ENCODE results near the gene KNDC1.

DNA sequence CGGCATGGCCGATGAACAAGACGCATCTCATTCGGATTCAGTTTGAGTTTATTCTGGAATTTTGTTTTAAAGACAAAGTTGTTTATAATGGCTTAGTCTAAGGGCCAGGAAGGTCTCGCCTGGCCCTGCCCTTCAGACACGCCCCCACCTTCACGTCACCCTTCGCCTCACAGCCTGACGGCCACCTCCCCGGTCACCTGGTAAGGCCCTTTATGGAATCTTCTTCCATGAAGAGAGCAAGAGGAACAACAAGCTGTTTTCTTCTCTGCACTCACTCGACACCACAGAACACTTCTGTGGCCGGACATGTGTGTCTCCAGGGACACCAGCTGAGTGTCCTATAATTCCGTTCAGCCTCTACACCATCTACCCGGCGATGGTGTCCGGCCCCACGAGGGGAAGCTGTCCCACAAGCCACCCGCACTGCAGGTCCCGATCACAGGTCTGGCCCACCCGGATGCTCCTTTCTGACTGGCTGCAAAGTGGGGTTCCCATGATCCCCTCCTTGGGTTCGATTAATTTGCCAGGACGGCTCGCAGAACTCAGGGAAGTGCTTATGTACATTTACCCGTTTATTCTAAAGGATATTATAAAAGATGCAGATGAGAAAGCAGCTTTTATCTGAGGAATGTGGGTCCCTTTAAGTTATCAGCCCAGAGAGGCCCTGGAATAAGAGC is 17.4 kb upstream of the KNDC1 start:
- TF ChIP-seq, protein P1, sequence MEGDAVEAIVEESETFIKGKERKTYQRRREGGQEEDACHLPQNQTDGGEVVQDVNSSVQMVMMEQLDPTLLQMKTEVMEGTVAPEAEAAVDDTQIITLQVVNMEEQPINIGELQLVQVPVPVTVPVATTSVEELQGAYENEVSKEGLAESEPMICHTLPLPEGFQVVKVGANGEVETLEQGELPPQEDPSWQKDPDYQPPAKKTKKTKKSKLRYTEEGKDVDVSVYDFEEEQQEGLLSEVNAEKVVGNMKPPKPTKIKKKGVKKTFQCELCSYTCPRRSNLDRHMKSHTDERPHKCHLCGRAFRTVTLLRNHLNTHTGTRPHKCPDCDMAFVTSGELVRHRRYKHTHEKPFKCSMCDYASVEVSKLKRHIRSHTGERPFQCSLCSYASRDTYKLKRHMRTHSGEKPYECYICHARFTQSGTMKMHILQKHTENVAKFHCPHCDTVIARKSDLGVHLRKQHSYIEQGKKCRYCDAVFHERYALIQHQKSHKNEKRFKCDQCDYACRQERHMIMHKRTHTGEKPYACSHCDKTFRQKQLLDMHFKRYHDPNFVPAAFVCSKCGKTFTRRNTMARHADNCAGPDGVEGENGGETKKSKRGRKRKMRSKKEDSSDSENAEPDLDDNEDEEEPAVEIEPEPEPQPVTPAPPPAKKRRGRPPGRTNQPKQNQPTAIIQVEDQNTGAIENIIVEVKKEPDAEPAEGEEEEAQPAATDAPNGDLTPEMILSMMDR (IDR thresholded peaks at IDR 0.05; ENCODE audit: low read length): no peak
- no peak for TF ChIP-seq EZH2 (IDR thresholded peaks at IDR 0.05; ENCODE audit: borderline replicate concordance, low read length)
